ENCODE data around the gene ARHGAP1. TPM values are rescaled to one million over a fixed set of nuclear protein-coding genes. Genes with fewer than 3 reads are reported as not detected.

ARHGAP1 gene
- total RNA-seq, 2 experiments from 2014 or later: 40.2 to 50.0 TPM

- Mint-ChIP-seq H3K27me3 (no peaks in the 10 kb centered on the region), H3K27ac (no peak overlapping the region), H3K4me1 (peaks cover 5% of the 10 kb centered on the region), H3K36me3 (ENCODE audit: low read depth) (peaks cover 28% of the 10 kb centered on the region), H3K9me3 (ENCODE audit: low read depth) (no peaks in the 10 kb centered on the region), H3K4me3 (no peak overlapping the region)
- ATAC-seq (no peak), DNase-seq (no peak)
- CTCF ChIA-PET: interaction anchor here (0.6 to 0.8 kb wide), 2 partner anchors 53 to 113 kb away, joined by 3 to 6 read pairs; no protein-coding TSS in a partner anchor
- intact Hi-C loops (cut with DNase I, micrococcal nuclease): no loop called here
- POLR2A ChIA-PET: interaction anchor here (0.6 kb wide), 1 partner anchor 161 kb away, joined by 3 read pairs; no protein-coding TSS in a partner anchor
Observed at GRCh38 chr11:46643986-46644385, 56.4 kb downstream of the ARHGAP1 start.

- no peak overlapping the region for H3K4me3 Mint-ChIP-seq
- H3K27me3 Mint-ChIP-seq: no peaks in the 10 kb centered on the region
- H3K36me3 Mint-ChIP-seq (ENCODE audit: low read depth): peaks cover 29% of the 10 kb centered on the region
- ATAC-seq: no peak
- no peak overlapping the region for H3K27ac Mint-ChIP-seq
- intact Hi-C loops (cut with DNase I, micrococcal nuclease): no loop called here
- H3K4me1 Mint-ChIP-seq: peaks cover 5% of the 10 kb centered on the region
- ChIA-PET POLR2A (interaction anchor here (0.5 to 0.6 kb wide), 2 partner anchors 52 to 162 kb away, joined by 3 to 5 read pairs; no protein-coding TSS in a partner anchor), CTCF (interaction anchor here (0.8 kb wide), 1 partner anchor 113 kb away, joined by 3 read pairs; no protein-coding TSS in a partner anchor)
- no peak for DNase-seq
- no peaks in the 10 kb centered on the region for H3K9me3 Mint-ChIP-seq (ENCODE audit: low read depth)
Observed at GRCh38 chr11:46643531-46643930, 56.9 kb downstream of the ARHGAP1 start.

DNA sequence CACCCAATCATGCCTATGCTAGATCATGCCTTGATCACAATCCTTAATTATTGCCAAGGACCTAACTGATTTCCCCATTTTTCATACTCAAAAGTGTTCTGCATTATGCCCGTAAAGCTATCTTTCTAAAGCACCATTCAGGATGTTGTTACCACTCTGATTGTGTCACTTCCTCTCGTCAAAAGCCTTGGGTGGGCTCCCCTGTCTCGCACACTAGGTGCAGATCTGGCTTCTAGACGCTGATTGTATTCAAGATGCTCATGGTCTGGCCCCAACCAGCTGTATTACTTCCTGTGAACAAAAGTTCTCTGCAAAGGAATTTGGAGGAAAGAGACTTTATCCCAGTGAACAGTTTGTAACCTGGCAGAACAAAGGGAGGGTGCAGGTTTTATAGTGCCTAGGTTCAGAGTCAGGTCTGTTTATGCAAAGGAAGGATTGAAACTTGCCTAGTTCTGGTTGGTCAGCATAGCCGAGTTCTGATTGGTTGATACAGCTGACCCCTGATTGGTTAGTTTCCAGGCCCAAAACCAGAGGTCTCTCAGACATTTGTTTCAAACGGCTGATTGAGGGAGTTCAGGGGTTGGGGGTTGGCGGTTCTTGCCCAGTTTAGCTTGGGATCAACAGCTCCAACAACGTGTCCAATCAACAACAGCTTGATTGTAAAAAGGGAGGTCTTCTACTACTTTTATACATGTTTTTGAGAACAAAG is 57.6 kb downstream of the ARHGAP1 start:
- H3K27me3 Mint-ChIP-seq: no peaks in the 10 kb centered on the region
- no peak overlapping the region for H3K4me3 Mint-ChIP-seq
- H3K4me1 Mint-ChIP-seq: peaks cover 5% of the 10 kb centered on the region
- POLR2A ChIA-PET: interaction anchor here (0.5 kb wide), 1 partner anchor 51 kb away, joined by 5 read pairs; no protein-coding TSS in a partner anchor
- ATAC-seq (no peak), DNase-seq (no peak)
- H3K36me3 Mint-ChIP-seq (ENCODE audit: low read depth): peaks cover 31% of the 10 kb centered on the region
- no peaks in the 10 kb centered on the region for H3K9me3 Mint-ChIP-seq (ENCODE audit: low read depth)
- intact Hi-C loops (cut with DNase I, micrococcal nuclease): no loop called here
- CTCF ChIA-PET: interaction anchor here (0.6 to 0.8 kb wide), 5 partner anchors 18 to 392 kb away, joined by 3 to 5 read pairs (median 4); no protein-coding TSS in a partner anchor
- no peak overlapping the region for H3K27ac Mint-ChIP-seq

- ATAC-seq (no peak), DNase-seq (no peak)
- Mint-ChIP-seq H3K27ac (no peak overlapping the region), H3K36me3 (ENCODE audit: low read depth) (peaks cover 28% of the 10 kb centered on the region), H3K4me1 (peaks cover 5% of the 10 kb centered on the region), H3K9me3 (ENCODE audit: low read depth) (no peaks in the 10 kb centered on the region), H3K27me3 (no peaks in the 10 kb centered on the region), H3K4me3 (no peak overlapping the region)
- CTCF ChIA-PET: no interaction called here
- intact Hi-C loops (cut with DNase I, micrococcal nuclease): no loop called here
- POLR2A ChIA-PET: interaction anchor here (0.6 to 0.7 kb wide), 2 partner anchors 14 to 23 kb away, joined by 3 to 4 read pairs; no protein-coding TSS in a partner anchor
Observed at GRCh38 chr11:46641639-46642038, 58.8 kb downstream of the ARHGAP1 start.

DNA sequence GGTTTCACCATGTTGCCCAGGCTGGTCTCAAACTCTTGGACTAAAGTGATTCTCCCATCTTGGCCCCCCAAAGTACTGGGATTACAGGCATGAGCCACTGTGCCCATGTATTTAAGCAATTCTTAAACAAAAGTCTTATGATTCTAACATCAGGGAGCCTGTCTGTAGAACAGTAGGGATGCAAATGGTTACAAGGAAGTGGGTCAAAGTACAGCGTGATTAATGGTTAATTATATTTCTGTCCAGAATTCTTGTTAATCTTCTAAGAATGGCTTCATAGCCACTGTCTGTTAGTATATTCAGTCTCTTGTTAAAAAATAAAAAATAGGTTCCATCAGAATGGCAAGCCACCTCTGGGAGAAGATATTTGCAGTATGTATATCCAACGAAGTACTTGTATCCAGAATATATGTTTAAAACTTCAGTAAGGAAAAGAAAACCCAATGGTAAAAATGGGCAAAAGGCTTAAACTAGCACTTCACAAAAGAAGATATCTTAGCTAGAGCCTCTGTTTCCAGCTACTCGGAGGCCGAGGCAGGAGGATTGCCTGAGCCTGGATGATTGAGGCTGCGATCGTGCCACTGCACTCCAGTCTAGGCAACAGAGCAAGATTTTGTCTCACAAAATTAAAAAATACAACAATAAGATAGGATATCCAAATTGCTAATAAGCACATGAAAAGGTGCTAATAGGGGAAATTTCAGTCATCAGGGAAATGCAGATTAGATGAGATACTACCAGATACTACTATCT is 60.2 kb downstream of the ARHGAP1 start:
- Mint-ChIP-seq H3K4me1 (peaks cover 5% of the 10 kb centered on the region), H3K9me3 (ENCODE audit: low read depth) (no peaks in the 10 kb centered on the region), H3K4me3 (no peak overlapping the region), H3K27me3 (no peaks in the 10 kb centered on the region), H3K27ac (no peak overlapping the region), H3K36me3 (ENCODE audit: low read depth) (peaks cover 29% of the 10 kb centered on the region)
- POLR2A ChIA-PET: no interaction called here
- DNase-seq (no peak), ATAC-seq (no peak)
- CTCF ChIA-PET: interaction anchor here (0.6 kb wide), 2 partner anchors 26 to 943 kb away, joined by 3 to 4 read pairs; no protein-coding TSS in a partner anchor
- intact Hi-C loops (cut with DNase I, micrococcal nuclease): no loop called here

DNA sequence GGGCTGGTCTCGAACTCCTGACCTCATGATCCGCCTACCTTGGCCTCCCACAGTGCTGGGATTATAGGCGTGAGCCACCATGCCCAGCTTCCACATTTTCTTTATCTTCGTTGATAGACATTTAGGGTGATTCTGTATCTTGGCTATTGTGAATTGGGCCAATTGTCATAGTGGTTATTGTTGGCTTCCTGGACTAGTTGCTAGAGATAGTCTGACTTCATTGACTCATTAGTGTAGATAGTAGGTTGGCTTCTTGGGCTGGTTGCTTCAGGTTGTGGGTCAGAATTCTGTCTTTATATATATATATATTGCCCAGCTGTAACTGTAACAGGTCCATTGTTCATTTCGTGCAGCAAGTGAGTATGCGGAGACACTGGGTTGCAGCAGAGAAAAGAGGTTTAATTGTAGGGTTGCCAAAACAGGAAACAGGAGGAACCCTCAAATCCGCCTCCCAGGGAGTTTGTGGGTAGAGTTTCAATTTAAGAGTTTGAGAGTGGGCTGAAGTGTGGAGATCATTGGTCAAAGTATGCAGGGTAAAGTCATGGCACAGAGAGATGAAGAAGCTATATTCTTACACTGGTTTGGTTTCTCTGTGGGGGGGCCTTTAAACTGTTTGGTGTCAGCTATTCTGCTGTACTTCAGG is 61.1 kb downstream of the ARHGAP1 start:
- Mint-ChIP-seq H3K4me1 (peaks cover 5% of the 10 kb centered on the region), H3K27me3 (no peaks in the 10 kb centered on the region), H3K36me3 (ENCODE audit: low read depth) (peaks cover 26% of the 10 kb centered on the region), H3K27ac (no peak overlapping the region), H3K4me3 (no peak overlapping the region), H3K9me3 (ENCODE audit: low read depth) (no peaks in the 10 kb centered on the region)
- DNase-seq (no peak), ATAC-seq (no peak)
- CTCF ChIA-PET: no interaction called here
- intact Hi-C loops (cut with DNase I, micrococcal nuclease): no loop called here
- POLR2A ChIA-PET: interaction anchor here (0.6 kb wide), 1 partner anchor 565 kb away, joined by 4 read pairs; no protein-coding TSS in a partner anchor

DNA sequence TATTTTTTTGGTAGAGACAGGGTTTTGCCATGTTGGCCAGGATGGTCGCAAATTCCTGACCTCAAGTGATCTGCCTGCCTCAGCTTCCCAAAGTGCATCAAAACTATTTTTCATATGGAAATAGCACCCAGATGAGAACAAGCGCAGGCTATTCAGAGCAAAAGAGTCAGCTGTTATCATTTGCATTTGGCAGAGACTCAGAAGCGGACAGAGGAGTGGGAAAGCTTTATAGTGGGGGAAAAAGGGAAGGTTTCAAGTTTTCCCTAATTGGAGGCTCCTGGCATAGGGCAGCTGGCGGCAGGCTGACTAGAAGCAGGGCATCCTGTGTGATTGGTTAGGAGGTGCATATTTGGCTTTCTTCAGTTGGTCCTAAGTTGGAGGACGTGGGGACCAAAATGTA is 62.9 kb downstream of the ARHGAP1 start:
- H3K27me3 Mint-ChIP-seq: no peaks in the 10 kb centered on the region
- no peak for DNase-seq
- ATAC-seq: no peak
- intact Hi-C loops (cut with DNase I, micrococcal nuclease): no loop called here
- CTCF ChIA-PET: interaction anchor here (1.5 to 1.6 kb wide), 2 partner anchors 20 to 42 kb away, joined by 4 to 5 read pairs; partner anchors contain the start of gene ATG13
- H3K9me3 Mint-ChIP-seq (ENCODE audit: low read depth): no peaks in the 10 kb centered on the region
- POLR2A ChIA-PET: no interaction called here
- peaks cover 5% of the 10 kb centered on the region for H3K4me1 Mint-ChIP-seq
- no peak overlapping the region for H3K27ac Mint-ChIP-seq
- no peak overlapping the region for H3K4me3 Mint-ChIP-seq
- peaks cover 26% of the 10 kb centered on the region for H3K36me3 Mint-ChIP-seq (ENCODE audit: low read depth)

DNA sequence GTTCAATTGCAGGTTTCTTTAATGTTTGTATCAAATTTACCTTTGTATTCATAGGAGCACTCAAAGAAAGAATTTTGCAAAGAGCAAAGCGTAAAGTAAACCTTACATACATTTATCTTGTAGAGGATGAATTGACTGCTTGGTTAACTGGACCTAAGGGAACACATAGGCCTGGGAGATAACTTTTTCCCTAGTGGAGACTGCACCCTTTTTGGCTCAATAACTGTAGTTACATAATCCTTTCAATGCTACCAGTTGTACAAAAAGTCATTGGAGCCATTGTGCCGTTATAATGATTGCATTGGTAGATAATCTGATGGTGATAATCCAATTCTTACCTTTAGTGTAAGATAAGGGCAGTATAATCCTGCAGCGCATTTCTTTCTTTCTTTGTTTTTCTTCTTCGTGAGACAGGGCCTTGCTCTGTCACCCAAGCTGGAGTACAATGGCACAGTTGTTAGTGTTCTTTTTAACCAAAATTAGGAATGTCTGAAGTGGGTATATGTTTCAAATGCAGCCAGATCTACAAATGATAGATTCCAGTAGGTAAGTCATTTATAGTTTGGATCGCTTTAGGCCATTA is 64.8 kb downstream of the ARHGAP1 start:
- no peak overlapping the region for H3K27ac Mint-ChIP-seq
- intact Hi-C loops (cut with DNase I, micrococcal nuclease): no loop called here
- peaks cover 5% of the 10 kb centered on the region for H3K4me1 Mint-ChIP-seq
- CTCF ChIA-PET: no interaction called here
- no peak overlapping the region for H3K4me3 Mint-ChIP-seq
- no peaks in the 10 kb centered on the region for H3K9me3 Mint-ChIP-seq (ENCODE audit: low read depth)
- no peak for DNase-seq
- H3K27me3 Mint-ChIP-seq: no peaks in the 10 kb centered on the region
- POLR2A ChIA-PET: no interaction called here
- peaks cover 27% of the 10 kb centered on the region for H3K36me3 Mint-ChIP-seq (ENCODE audit: low read depth)
- no peak for ATAC-seq

- H3K4me3 Mint-ChIP-seq: no peak overlapping the region
- intact Hi-C loops (cut with DNase I, micrococcal nuclease): no loop called here
- ChIA-PET POLR2A (interaction anchor here (0.6 kb wide), 1 partner anchor 302 kb away, joined by 3 read pairs; no protein-coding TSS in a partner anchor), CTCF (interaction anchor here (1.1 kb wide), 1 partner anchor 15 kb away, joined by 5 read pairs; no protein-coding TSS in a partner anchor)
- no peaks in the 10 kb centered on the region for H3K27me3 Mint-ChIP-seq
- no peaks in the 10 kb centered on the region for H3K4me1 Mint-ChIP-seq
- no peak for ATAC-seq
- no peak overlapping the region for H3K27ac Mint-ChIP-seq
- H3K9me3 Mint-ChIP-seq (ENCODE audit: low read depth): no peaks in the 10 kb centered on the region
- no peak for DNase-seq
- H3K36me3 Mint-ChIP-seq (ENCODE audit: low read depth): peaks cover 19% of the 10 kb centered on the region
Observed at GRCh38 chr11:46633291-46634217, 66.9 kb downstream of the ARHGAP1 start.

DNA sequence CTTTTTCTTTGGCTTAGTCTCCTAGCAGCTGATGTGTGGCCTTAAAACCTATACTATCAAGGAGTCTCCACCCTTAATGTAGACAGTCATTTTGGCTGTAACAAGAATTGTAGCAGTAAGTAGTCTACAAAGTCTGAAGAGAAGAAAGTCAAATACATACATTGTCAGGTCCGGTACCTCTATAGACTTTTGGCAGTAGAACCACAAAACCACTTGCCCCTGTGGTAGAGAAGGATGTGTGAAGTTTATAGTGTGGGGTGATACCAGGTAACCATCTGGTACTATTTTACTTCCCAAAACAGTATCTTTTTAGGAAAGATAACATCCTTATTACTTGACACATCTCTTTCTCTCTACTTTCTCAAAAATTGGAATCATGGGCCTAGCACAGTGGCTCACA is 67.9 kb downstream of the ARHGAP1 start:
- H3K36me3 Mint-ChIP-seq (ENCODE audit: low read depth): peaks cover 16% of the 10 kb centered on the region
- H3K4me1 Mint-ChIP-seq: no peaks in the 10 kb centered on the region
- no peaks in the 10 kb centered on the region for H3K9me3 Mint-ChIP-seq (ENCODE audit: low read depth)
- H3K27ac Mint-ChIP-seq: no peak overlapping the region
- H3K27me3 Mint-ChIP-seq: no peaks in the 10 kb centered on the region
- POLR2A ChIA-PET: no interaction called here
- CTCF ChIA-PET: no interaction called here
- DNase-seq (no peak), ATAC-seq (no peak)
- intact Hi-C loops (cut with DNase I, micrococcal nuclease): no loop called here
- H3K4me3 Mint-ChIP-seq: no peak overlapping the region

Measured in activated CD4-positive, alpha-beta T cell treated with anti-CD3 and anti-CD28 coated beads for 36 hours (primary cell).